Type B pancreatic cell (in vitro differentiated cells): ENCODE results near the gene MIA3. TPM values are rescaled to one million over a fixed set of nuclear protein-coding genes. Genes with fewer than 3 reads are reported as not detected.

Experiments used
- DNase-seq: peaks from one replicate; pipeline ENCODE4 v3.0.0; 2021; ENCODE audit warnings: mixed read lengths; ENCODE audit not compliant: unreplicated experiment; ENCODE audit errors: extremely low spot score
- H3K27ac Mint-ChIP-seq: 2 replicates; pipeline ENCODE4 v1.8.0; 2021; ENCODE audit warnings: mild to moderate bottlenecking, mixed read lengths
- H3K27me3 Mint-ChIP-seq: 2 replicates; pipeline ENCODE4 v1.8.0; 2021; ENCODE audit warnings: mixed read lengths
- H3K36me3 Mint-ChIP-seq: 2 replicates; pipeline ENCODE4 v1.8.0; 2021; ENCODE audit warnings: mixed read lengths
- H3K4me1 Mint-ChIP-seq: one replicate; pipeline ENCODE4 v1.8.0; 2021; ENCODE audit warnings: mixed read lengths; ENCODE audit not compliant: unreplicated experiment
- H3K4me3 Mint-ChIP-seq: 2 replicates; pipeline ENCODE4 v1.8.0; 2021; ENCODE audit warnings: mild to moderate bottlenecking, mixed read lengths
- H3K9me3 Mint-ChIP-seq: 2 replicates; pipeline ENCODE4 v1.8.0; 2021; ENCODE audit warnings: mixed read lengths
- CTCF ChIP-seq: fragments of 200-600 bp; sonication (generic); conservative IDR thresholded peaks from 2 replicates; pipeline ENCODE4 v1.5.0; 2021; ENCODE audit warnings: antibody characterized with exemption, mild to moderate bottlenecking
- total RNA-seq: library from RNA; stranded (reverse); gene quantifications from 2 replicates; pipeline ENCODE4 v1.2.1, GENCODE V29; 2021; ENCODE audit warnings: low replicate concordance

Gene MIA3
- total RNA-seq, 1 donor from 2014 or later = 78.6 TPM

- peaks cover 10% of the 10 kb centered on the region for H3K4me1 Mint-ChIP-seq
- H3K36me3 Mint-ChIP-seq = peaks cover 38% of the 10 kb centered on the region
- peak overlapping the region; percentile 30 for H3K27ac Mint-ChIP-seq
- TF ChIP-seq CTCF = no peak
- no peak for DNase-seq
- no peak overlapping the region for H3K4me3 Mint-ChIP-seq
- no peaks in the 10 kb centered on the region for H3K9me3 Mint-ChIP-seq
- no peaks in the 10 kb centered on the region for H3K27me3 Mint-ChIP-seq
These were observed 34.8 kb upstream of the MIA3 start for GRCh38 chr1:222583079-222583478.

- Mint-ChIP-seq H3K27me3 (no peaks in the 10 kb centered on the region), H3K9me3 (no peaks in the 10 kb centered on the region), H3K4me3 (no peak overlapping the region), H3K36me3 (peaks cover 28% of the 10 kb centered on the region), H3K4me1 (peaks cover 29% of the 10 kb centered on the region), H3K27ac (no peak overlapping the region)
- DNase-seq = no peak
- TF ChIP-seq CTCF = no peak
These were observed 31.1 kb upstream of the MIA3 start for GRCh38 chr1:222586842-222587241.

GRCh38 chr1:222588135-222588534, 29.8 kb upstream of the MIA3 start:
- no peak for TF ChIP-seq CTCF
- no peak for DNase-seq
- H3K27me3 Mint-ChIP-seq = no peaks in the 10 kb centered on the region
- H3K36me3 Mint-ChIP-seq = peaks cover 16% of the 10 kb centered on the region
- H3K27ac Mint-ChIP-seq = no peak overlapping the region
- H3K4me3 Mint-ChIP-seq = peak overlapping the region; percentile 55
- H3K4me1 Mint-ChIP-seq = peaks cover 25% of the 10 kb centered on the region
- no peaks in the 10 kb centered on the region for H3K9me3 Mint-ChIP-seq

GRCh38 chr1:222589462-222590302, 28.2 kb upstream of the MIA3 start, which contains the start of gene TAF1A:
Gene TAF1A (minus strand): TSS chr1:222589933.
- no peaks in the 10 kb centered on the region for H3K9me3 Mint-ChIP-seq
- H3K4me3 Mint-ChIP-seq = peak within 1 kb of the TSS; percentile 97
- H3K27me3 Mint-ChIP-seq = no peaks in the 10 kb centered on the region
- H3K36me3 Mint-ChIP-seq = peaks cover 9% of the 10 kb centered on the region
- H3K27ac Mint-ChIP-seq = peak within 1 kb of the TSS; percentile 98
- no peak for TF ChIP-seq CTCF
- H3K4me1 Mint-ChIP-seq = peaks cover 25% of the 10 kb centered on the region
- peak; percentile 83 for DNase-seq

- Mint-ChIP-seq H3K27ac (no peak overlapping the region), H3K4me3 (no peak overlapping the region), H3K36me3 (peaks cover 6% of the 10 kb centered on the region), H3K4me1 (peaks cover 25% of the 10 kb centered on the region), H3K27me3 (no peaks in the 10 kb centered on the region), H3K9me3 (no peaks in the 10 kb centered on the region)
- no peak for TF ChIP-seq CTCF
- no peak for DNase-seq
These were observed 25.7 kb upstream of the MIA3 start for GRCh38 chr1:222592171-222592570.
